ENCODE measurements around the gene LMTK3. TPM values are rescaled to one million over a fixed set of nuclear protein-coding genes. Genes with fewer than 3 reads are reported as not detected.
"Not testable (repeated sequence)": the region's sequence is repeated elsewhere in the genome, so short reads cannot be mapped to it uniquely, and the experiment has no call there.

Gene LMTK3
- total RNA-seq, 2 experiments from 2014 or later, result 3.9 to 4.5 TPM

DNA sequence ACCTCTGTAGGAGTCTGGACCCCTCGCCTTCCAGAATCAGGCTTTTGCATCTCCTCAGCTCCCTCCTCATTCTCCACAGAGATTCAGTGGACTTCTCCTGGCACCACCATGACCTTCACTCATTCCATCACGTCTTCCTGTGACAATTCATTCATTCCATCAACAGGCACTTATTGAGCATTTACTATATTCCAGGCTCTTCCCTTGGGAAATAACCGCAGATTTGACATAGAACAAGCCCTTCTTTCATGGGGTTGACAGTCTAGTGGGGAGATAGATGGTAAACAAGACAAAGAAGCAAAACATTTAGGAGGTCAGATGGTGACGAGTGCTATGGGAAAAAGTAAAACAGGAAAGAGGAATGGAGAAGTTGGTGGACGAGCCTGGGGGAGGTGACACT is 37.7 kb upstream of the LMTK3 start:
- H3K4me1 Mint-ChIP-seq, result no peaks in the 10 kb centered on the region
- ChIA-PET POLR2A (no interaction called here), CTCF (interaction anchor here (0.6 kb wide), 1 partner anchor 684 kb away, joined by 3 read pairs; no protein-coding TSS in a partner anchor)
- no peaks in the 10 kb centered on the region for H3K36me3 Mint-ChIP-seq (ENCODE audit: low read depth)
- peaks cover 2% of the 10 kb centered on the region for H3K27me3 Mint-ChIP-seq
- H3K9me3 Mint-ChIP-seq (ENCODE audit: low read depth), result no peaks in the 10 kb centered on the region
- ATAC-seq, result no peak
- intact Hi-C loops (cut with DNase I, micrococcal nuclease), result no loop called here
- DNase-seq, result no peak
- H3K27ac Mint-ChIP-seq, result no peak overlapping the region
- no peak overlapping the region for H3K4me3 Mint-ChIP-seq

DNA sequence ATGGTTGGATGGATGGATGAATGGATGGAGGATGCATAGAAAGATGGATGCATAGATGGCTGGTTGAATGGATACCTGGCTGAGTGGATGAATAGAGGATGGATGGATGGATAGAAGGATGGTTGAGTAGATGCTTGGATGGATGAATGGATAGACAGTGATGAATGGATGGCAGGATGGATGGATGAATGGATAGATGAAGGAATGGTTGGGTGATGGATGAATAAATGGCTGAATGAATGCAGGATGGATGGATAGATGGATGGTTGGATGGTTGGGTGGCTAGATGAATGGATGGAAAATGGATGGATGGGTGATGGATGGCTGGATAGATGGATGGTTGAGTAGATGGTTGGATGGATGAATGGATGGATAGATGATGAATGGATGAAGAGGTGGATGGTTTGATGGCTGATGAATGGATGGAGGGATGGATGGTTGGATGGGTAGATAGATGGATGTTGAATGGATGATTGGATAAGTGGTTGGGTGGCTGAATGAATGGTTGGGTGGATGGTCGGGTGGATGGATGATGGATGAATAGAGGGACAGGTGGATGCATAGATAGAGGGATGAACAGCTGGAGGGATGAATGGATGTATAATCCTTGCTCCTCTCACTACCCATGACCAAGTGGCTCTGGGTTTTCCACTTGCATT is 36.7 kb upstream of the LMTK3 start:
- Mint-ChIP-seq H3K4me1 (no peaks in the 10 kb centered on the region), H3K27ac (no peak overlapping the region), H3K27me3 (peaks cover 2% of the 10 kb centered on the region), H3K9me3 (ENCODE audit: low read depth) (no peaks in the 10 kb centered on the region), H3K4me3 (no peak overlapping the region), H3K36me3 (ENCODE audit: low read depth) (no peaks in the 10 kb centered on the region)
- POLR2A ChIA-PET, result no interaction called here
- intact Hi-C loops (cut with DNase I, micrococcal nuclease), result no loop called here
- ATAC-seq (no peak), DNase-seq (no peak)
- CTCF ChIA-PET, result no interaction called here

DNA sequence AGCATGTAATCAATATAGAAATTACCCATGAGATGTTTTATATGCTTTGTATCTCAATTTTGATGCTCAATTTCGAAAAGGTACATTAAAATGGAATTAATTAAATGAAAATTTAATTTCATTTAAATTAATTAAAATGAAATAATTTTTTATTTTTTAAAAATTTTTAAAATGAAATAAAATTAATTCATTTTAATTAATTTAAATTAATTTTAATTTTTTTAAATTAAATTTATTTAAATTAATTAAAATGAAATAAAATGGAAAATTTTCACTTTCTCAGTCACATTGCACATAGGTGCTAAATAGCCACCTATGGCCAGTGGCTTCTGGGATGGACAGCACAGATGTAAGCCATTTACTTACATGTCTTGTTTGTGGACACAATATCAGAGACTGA is 36.1 kb upstream of the LMTK3 start:
- ChIA-PET POLR2A (no interaction called here), CTCF (no interaction called here)
- Mint-ChIP-seq H3K4me1 (no peaks in the 10 kb centered on the region), H3K4me3 (no peak overlapping the region), H3K9me3 (ENCODE audit: low read depth) (no peaks in the 10 kb centered on the region), H3K27ac (no peak overlapping the region), H3K27me3 (peaks cover 2% of the 10 kb centered on the region), H3K36me3 (ENCODE audit: low read depth) (no peaks in the 10 kb centered on the region)
- DNase-seq (no peak), ATAC-seq (no peak)
- intact Hi-C loops (cut with DNase I, micrococcal nuclease), result no loop called here

DNA sequence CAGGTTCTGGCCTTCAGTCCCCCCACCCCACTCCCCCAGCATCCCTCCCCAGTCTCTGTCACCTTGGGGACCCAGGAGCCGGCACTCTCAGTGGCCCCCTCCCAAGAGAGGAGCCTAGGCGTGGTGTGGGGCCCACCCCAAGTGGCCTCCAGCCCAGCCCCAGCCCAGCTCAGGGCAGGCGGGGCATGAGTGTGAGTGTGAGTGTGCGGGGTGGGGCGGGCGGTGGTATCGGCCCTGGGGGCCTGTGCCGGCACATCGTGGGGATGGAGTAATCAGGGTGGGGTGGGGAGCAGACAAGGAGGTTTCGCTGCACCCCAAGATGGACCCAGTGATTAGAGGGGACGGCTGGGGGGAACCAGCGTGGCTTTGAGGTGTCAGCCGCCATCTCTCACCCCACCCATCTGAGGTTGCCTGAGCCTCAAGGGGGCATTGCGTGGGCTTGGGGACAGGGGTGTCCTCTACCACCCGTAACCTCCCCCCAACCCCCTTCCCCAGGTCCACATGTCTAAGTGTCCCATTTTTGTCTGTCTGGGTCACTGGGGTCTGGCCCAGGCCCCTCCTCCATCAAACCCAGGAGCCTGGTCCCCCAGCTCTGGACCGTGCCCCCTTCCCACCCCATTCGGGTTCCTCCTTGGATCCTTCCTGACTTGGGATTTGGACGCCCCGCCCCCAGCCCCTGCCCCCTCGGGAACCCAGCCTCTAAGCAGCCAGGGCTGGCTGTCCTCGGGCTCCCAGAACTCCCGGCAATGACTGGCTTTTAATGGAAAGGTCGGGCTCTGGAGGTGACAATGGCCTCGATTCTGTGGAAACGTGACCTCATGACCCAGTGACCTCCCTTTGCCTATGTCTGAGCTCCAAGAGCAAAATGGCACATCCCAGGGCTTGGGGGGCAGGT is 33.5 kb upstream of the LMTK3 start:
- Mint-ChIP-seq H3K27me3 (peaks cover 2% of the 10 kb centered on the region), H3K4me3 (no peak overlapping the region), H3K27ac (no peak overlapping the region), H3K4me1 (no peaks in the 10 kb centered on the region), H3K36me3 (ENCODE audit: low read depth) (no peaks in the 10 kb centered on the region), H3K9me3 (ENCODE audit: low read depth) (no peaks in the 10 kb centered on the region)
- POLR2A ChIA-PET, result no interaction called here
- CTCF ChIA-PET, result interaction anchor here (0.7 kb wide), 1 partner anchor 243 kb away, joined by 3 read pairs; no protein-coding TSS in a partner anchor
- no peak for DNase-seq
- no peak for ATAC-seq
- intact Hi-C loops (cut with DNase I, micrococcal nuclease), result no loop called here

DNA sequence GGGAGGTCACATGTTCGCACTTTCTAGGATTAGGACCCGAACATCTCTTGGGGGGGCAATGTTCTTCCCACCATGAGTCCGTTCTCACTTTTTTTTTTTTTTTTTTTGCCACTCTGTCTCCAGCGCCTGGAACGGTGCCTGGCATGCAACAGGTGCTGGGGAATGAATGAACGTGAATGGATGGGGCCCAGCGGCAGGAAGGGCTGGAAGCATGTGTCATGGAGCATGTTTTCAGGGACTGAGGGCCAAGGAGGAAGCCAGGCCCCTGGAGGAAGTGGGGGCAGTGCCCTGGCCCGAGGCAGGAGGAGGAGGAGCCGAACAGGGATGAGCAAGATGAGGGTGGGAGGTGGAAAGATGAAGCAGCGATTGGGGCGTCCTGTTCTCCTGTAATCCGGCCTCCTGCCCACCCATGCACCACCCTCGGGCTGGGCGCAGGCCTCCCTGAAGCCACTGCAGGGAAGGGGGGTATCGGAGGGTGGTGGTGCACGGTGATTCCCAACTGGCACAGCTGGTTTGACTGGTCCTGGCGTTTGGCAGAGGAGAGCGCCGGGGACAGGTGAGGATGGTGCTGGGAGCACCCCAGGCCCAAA is 31.6 kb upstream of the LMTK3 start:
- peaks cover 2% of the 10 kb centered on the region for H3K27me3 Mint-ChIP-seq
- DNase-seq (no peak), ATAC-seq (no peak)
- CTCF ChIA-PET, result no interaction called here
- H3K9me3 Mint-ChIP-seq (ENCODE audit: low read depth), result no peaks in the 10 kb centered on the region
- H3K27ac Mint-ChIP-seq, result no peak overlapping the region
- no peak overlapping the region for H3K4me3 Mint-ChIP-seq
- no peaks in the 10 kb centered on the region for H3K36me3 Mint-ChIP-seq (ENCODE audit: low read depth)
- POLR2A ChIA-PET, result no interaction called here
- no peaks in the 10 kb centered on the region for H3K4me1 Mint-ChIP-seq
- intact Hi-C loops (cut with DNase I, micrococcal nuclease), result no loop called here

DNA sequence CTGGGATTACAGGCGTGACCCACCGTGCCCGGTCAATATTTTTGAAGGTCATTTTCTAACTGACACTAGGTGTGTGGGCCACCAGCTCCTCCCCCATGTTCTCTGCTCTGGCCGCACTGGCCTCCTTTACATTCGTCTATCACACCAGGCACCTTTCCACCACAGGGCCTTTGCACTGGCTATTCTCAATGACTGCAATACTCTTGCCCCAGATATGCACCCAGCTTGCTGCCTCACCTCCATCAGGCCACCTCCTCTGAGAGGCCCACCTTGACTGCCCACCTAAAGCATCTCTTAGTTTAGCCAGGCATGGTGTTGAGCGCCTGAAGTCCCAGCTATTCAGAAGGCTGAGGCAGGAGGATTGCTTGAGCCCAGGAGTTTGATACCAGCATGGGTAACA is 30.2 kb upstream of the LMTK3 start:
- H3K27me3 Mint-ChIP-seq, result peaks cover 2% of the 10 kb centered on the region
- no peak for DNase-seq
- CTCF ChIA-PET, result no interaction called here
- H3K4me1 Mint-ChIP-seq, result no peaks in the 10 kb centered on the region
- no peak overlapping the region for H3K27ac Mint-ChIP-seq
- H3K36me3 Mint-ChIP-seq (ENCODE audit: low read depth), result no peaks in the 10 kb centered on the region
- ATAC-seq, result no peak
- intact Hi-C loops (cut with DNase I, micrococcal nuclease), result no loop called here
- H3K4me3 Mint-ChIP-seq, result no peak overlapping the region
- POLR2A ChIA-PET, result no interaction called here
- H3K9me3 Mint-ChIP-seq (ENCODE audit: low read depth), result no peaks in the 10 kb centered on the region

DNA sequence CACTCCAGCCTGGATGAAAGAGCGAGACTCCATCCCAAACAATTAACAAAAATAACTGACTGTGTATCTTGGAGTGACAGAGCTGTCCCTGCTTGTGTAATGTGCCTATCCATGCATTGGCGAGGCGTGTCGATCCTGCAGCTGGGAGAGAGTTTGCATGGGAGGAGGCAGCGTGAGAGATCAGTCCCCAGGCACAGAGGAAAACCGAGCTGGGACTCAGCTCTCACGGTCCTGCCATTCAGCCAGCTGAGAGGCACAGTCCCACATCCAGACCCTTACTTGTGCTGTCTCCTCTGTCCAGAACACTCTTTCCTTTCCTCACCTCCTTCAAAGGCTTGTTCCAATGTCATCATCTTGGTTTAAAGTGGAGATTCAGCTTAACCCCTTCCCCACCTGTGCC is 28.5 kb upstream of the LMTK3 start:
- ChIA-PET POLR2A (no interaction called here), CTCF (interaction anchor here (0.6 kb wide), 1 partner anchor 483 kb away, joined by 3 read pairs; no protein-coding TSS in a partner anchor)
- DNase-seq (no peak), ATAC-seq (no peak)
- intact Hi-C loops (cut with DNase I, micrococcal nuclease), result no loop called here
- no peaks in the 10 kb centered on the region for H3K36me3 Mint-ChIP-seq (ENCODE audit: low read depth)
- no peak overlapping the region for H3K4me3 Mint-ChIP-seq
- H3K27me3 Mint-ChIP-seq, result no peaks in the 10 kb centered on the region
- H3K9me3 Mint-ChIP-seq (ENCODE audit: low read depth), result no peaks in the 10 kb centered on the region
- no peaks in the 10 kb centered on the region for H3K4me1 Mint-ChIP-seq
- no peak overlapping the region for H3K27ac Mint-ChIP-seq

DNA sequence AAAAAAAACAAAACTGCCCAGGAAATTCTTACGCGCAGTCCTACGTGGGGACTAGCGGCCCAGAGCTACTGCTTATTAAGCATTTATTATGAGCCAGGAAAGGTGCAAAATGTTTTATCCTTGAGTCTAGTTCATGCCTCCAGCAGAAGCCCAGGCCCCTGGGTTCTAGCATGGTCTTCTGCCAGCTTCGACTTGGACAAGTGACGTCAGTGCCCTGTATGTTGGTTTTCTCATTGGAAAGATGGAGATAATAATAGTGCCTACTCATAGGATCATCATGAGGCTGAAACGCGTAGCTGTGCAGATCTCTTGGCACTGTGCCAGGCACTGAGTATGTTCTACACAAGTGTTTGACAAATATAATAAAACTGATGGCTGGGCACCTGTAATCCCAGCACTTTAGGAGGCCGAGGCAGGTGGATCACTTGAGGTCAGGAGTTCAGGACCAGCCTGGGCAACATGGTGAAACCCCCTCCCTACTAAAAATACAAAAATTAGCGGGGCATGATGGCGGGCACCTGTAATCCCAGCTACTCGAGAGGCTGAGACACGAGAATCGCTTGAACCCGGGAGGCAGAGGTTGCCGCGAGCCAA is 28.0 kb upstream of the LMTK3 start:
- H3K4me3 Mint-ChIP-seq, result no peak overlapping the region
- ATAC-seq (no peak), DNase-seq (no peak)
- intact Hi-C loops (cut with DNase I, micrococcal nuclease), result no loop called here
- ChIA-PET POLR2A (no interaction called here), CTCF (interaction anchor here (0.6 kb wide), 1 partner anchor 482 kb away, joined by 3 read pairs; no protein-coding TSS in a partner anchor)
- H3K36me3 Mint-ChIP-seq (ENCODE audit: low read depth), result no peaks in the 10 kb centered on the region
- no peak overlapping the region for H3K27ac Mint-ChIP-seq
- H3K4me1 Mint-ChIP-seq, result no peaks in the 10 kb centered on the region
- no peaks in the 10 kb centered on the region for H3K27me3 Mint-ChIP-seq
- no peaks in the 10 kb centered on the region for H3K9me3 Mint-ChIP-seq (ENCODE audit: low read depth)

DNA sequence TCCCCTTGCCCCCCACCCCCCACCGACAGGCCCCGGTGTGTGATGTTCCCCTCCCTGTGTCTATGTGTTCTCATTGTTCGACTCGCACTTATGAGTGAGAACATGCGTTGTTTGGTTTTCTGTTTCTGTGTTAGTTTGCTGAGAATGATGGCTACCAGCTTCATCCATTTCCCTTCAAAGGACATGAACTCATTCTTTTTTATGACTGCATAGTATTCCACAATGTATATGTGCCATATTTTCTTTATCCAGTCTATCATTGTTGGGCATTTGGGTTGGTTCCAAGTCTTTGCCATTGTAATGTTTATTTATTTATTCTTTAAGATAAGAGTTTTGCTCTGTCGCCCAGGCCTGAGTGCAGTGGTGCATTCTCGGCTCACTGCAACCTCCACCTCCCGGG is 26.4 kb upstream of the LMTK3 start:
- CTCF ChIA-PET, result interaction anchor here (0.8 kb wide), 1 partner anchor 395 kb away, joined by 3 read pairs; no protein-coding TSS in a partner anchor
- H3K9me3 Mint-ChIP-seq (ENCODE audit: low read depth); H3K27ac Mint-ChIP-seq; ATAC-seq; POLR2A ChIA-PET; intact Hi-C loops (cut with DNase I, micrococcal nuclease); H3K27me3 Mint-ChIP-seq; H3K4me1 Mint-ChIP-seq; DNase-seq; H3K36me3 Mint-ChIP-seq (ENCODE audit: low read depth); H3K4me3 Mint-ChIP-seq: not testable (repeated sequence)

DNA sequence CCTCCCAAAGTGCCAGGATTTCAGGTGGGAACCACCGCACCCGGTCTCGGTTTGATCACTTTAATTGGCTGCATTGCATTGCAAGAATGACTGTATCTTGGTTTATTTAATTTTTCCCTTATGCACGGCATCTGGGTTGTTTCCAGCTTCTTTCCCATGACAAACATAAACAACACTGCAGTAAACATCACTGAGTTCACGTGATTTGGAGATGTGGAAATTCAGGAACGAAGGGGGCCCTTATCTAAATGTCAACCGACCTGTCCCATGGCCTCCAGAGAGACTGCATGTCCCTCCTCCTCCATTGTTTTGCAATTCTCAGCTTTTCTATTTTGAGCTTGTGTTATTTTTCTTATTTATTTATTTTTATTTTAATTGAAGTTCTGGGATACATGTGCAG is 25.9 kb upstream of the LMTK3 start:
- ChIA-PET CTCF (interaction anchor here (0.8 to 1.4 kb wide), 2 partner anchors 11 to 395 kb away, joined by 3 read pairs; no protein-coding TSS in a partner anchor), POLR2A (no interaction called here)
- Mint-ChIP-seq H3K4me1 (no peaks in the 10 kb centered on the region), H3K4me3 (no peak overlapping the region), H3K9me3 (ENCODE audit: low read depth) (no peaks in the 10 kb centered on the region), H3K36me3 (ENCODE audit: low read depth) (no peaks in the 10 kb centered on the region), H3K27me3 (no peaks in the 10 kb centered on the region), H3K27ac (no peak overlapping the region)
- ATAC-seq (no peak), DNase-seq (no peak)
- intact Hi-C loops (cut with DNase I, micrococcal nuclease), result no loop called here

DNA sequence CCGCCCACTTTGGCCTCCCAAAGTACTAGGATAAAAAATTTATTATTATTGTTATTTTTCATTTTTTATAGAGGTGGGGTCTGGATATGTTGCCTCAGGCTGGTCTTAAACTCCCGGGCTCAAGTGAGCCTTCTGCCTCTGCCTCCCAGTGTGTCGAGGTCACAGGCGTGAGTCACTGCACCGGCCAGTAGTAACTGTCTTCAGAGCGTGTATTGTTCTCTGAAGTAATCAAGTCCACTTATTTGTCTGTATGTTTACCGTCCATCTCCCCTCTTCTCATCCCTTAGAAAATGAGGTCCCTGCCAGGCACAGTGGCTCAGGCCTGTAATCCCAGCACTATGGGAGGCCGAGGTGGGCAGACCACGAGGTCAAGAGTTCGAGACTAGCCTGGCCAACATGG is 22.1 kb upstream of the LMTK3 start:
- H3K27ac Mint-ChIP-seq, result no peak overlapping the region
- H3K4me3 Mint-ChIP-seq, result no peak overlapping the region
- ChIA-PET CTCF (no interaction called here), POLR2A (no interaction called here)
- no peaks in the 10 kb centered on the region for H3K36me3 Mint-ChIP-seq (ENCODE audit: low read depth)
- H3K9me3 Mint-ChIP-seq (ENCODE audit: low read depth), result peaks cover 5% of the 10 kb centered on the region
- DNase-seq (no peak), ATAC-seq (no peak)
- intact Hi-C loops (cut with DNase I, micrococcal nuclease), result no loop called here
- peaks cover 4% of the 10 kb centered on the region for H3K27me3 Mint-ChIP-seq
- no peaks in the 10 kb centered on the region for H3K4me1 Mint-ChIP-seq
